Measurements from ENCODE around the gene DNAJB8. TPM values are rescaled to one million over a fixed set of nuclear protein-coding genes. Genes with fewer than 3 reads are reported as not detected.

Gene DNAJB8
- total RNA-seq, 2 donors from 2014 or later = not detected

GRCh38 chr3:128486681-128487537 lies 20.2 kb upstream of the DNAJB8 start:
- DNase-seq (ENCODE audit: low spot score) = peak; percentile 81
- intact Hi-C loops (cut with DNase I) = no loop called here

DNA sequence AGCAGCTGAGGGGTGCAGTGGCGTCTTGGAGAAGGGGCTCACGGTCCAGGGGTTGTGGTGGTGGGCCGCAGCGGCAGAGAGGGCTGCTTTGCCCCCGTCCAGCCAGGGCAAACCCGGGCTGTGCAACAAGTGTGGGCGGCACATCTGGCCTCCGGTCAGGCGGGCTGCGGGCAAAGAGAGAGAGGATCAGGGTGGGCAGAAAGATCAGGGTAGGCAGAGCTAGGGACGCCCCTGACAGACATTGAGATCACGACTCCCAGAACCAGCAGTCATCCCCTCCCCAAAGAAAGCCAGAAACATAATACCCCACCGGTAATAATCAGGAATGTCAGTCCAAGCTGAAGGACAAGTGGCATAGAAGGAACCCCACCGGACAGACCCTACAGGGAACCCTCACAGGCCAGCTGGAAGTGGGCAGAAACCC lies 19.5 kb upstream of the DNAJB8 start:
- intact Hi-C loops (cut with DNase I) = no loop called here
- no peak for DNase-seq (ENCODE audit: low spot score)

- no peak for DNase-seq (ENCODE audit: low spot score)
- intact Hi-C loops (cut with DNase I) = no loop called here
Measured at GRCh38 chr3:128485282-128486204, 18.9 kb upstream of the DNAJB8 start.

- DNase-seq (ENCODE audit: low spot score) = no peak
- intact Hi-C loops (cut with DNase I) = no loop called here
Measured at GRCh38 chr3:128484404-128485281, 18.0 kb upstream of the DNAJB8 start.

GRCh38 chr3:128483657-128484403 lies 17.1 kb upstream of the DNAJB8 start:
- intact Hi-C loops (cut with DNase I) = no loop called here
- DNase-seq (ENCODE audit: low spot score) = peak; percentile 80

DNA sequence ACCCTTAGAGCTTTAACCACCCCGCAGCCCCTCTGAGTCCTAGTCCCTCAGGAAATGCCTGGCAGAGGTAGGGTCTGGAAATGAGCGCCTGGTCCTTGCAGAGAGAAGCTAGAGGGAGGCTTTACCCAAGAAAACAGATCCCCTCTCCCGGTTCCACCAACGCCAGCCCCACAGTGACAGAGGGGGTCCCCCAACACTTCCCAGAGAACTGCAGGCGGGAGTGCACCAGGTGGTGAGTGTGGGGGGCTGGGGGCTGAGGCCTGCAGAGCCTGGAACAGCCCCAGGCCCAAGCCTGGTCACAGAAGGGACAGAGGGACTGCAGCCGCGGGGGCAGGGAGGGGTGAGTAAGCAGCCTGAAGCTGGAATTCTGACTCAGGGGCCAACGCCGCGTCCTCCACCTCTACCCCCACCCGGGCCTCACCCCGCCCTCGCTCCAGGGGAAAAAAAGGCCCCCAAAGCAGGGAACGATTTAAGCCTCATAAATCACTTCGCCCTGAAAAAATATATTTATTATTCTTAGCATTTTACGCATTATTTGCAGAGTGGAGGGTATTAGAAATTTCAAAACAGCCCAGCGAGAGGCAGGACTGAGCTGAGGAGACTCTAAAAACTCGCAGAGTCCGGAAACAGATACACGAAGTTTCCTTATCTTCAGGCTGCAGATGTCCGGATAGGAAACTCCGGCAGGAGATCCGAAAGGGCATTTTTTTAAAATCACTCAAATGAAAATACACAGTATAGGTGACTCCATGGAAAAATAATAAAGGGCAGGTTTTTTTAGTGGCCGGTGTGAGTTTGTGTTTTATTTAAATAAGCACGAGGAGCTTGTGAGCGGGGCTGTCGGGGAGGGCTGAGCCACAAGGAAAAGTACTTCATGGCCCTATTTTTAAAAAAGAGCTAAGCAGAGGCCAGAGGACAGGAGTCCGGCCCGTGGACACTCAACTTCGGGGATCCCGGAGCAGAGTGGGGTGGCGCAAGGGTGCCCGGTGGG lies 16.3 kb upstream of the DNAJB8 start:
- intact Hi-C loops (cut with DNase I) = no loop called here

DNA sequence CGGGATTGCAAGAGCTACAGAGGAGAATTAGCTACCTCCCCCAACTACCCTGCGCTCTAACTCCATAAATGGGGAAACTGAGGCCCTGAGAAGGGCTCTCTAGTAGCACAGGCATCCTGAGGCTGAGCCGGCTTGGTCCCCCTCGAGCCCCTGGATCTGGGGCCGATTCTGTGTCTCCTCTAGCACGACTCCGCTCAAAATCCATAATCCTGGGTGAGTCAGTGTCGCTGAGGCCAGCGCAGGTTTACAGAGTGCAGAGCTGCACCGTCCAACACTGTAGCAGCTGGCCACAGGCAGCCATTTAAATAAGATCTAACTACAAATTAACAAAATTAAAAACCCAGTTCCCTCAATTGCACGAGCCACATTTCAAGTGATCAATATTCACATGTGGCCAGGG lies 15.5 kb upstream of the DNAJB8 start:
- intact Hi-C loops (cut with DNase I) = no loop called here
- DNase-seq (ENCODE audit: low spot score) = no peak

More for the DNA sequence above, 16.3 kb upstream of the DNAJB8 start:
- no peak for DNase-seq (ENCODE audit: low spot score)

DNA sequence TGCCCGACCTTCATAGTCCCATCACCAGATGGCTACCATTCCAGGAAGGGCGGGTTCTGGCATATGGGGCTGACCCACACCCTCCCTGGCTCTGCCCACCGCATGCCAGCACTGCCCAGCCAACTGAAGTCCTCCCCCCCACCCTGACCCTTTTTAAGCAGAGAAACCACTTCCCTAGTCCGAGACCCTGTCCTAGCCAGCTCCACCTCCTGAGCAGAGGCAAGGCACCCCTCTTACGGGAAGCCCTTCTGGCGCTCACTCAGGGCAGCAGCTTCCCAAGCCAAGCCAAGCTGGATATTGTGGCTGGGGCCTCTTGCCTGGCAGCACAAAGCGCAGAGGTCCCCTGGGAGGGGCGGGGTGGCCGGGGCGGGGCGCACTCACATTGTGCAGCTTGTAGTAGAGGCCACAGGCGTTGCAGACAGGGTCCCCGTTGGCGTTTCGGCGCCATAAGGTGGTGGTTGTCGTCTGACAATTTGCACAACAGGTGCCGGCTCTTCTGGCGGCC lies 14.8 kb upstream of the DNAJB8 start:
- intact Hi-C loops (cut with DNase I) = no loop called here
- DNase-seq (ENCODE audit: low spot score) = no peak

GRCh38 chr3:128480717-128481437 lies 14.2 kb upstream of the DNAJB8 start:
- DNase-seq (ENCODE audit: low spot score) = no peak
- intact Hi-C loops (cut with DNase I) = no loop called here

DNA sequence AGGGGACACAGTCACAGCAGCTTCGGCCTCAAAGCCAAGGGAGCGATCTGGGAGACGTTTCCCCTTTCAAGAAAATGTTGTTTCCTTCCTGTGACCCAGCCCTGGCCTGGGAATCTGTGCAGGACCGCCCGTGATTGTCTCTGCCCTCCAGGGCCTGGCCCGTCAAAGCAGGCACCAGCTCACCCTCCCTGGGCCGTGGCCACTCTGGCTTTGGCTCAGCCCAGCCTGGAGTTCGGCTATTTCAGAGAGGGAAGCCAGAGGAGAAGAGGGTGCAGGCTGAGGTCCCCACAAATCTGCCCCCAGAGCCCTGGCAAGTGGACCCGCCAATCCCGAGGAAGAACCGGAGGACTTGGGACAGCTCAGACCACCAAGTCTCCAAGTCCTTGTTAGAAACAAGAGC lies 13.6 kb upstream of the DNAJB8 start:
- intact Hi-C loops (cut with DNase I) = no loop called here
- no peak for DNase-seq (ENCODE audit: low spot score)

DNA sequence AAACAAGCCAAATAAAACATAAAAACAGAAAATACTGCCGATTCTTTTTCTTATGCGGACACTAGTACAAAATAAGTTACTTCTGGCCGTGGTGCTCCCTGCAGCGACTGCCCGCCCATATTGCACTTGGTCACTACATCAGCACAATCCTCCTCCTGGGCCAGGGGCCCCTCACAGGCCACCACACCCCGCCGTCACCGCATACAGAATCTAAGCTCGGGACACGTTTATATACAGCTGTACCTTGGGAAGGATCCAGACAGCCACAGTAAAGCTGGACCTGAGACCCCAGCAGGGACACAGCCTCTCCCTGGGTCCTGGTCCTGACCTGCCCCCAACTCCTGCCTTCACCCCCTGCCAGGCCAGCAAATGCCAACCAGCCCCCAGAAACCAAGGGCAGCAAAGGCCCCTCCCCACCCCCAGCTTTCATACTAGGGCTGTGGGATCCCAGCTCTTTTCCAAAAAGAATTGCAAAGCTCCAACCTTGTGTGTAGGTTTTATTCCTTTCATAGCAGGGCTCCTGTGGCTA lies 12.9 kb upstream of the DNAJB8 start:
- intact Hi-C loops (cut with DNase I) = no loop called here
- no peak for DNase-seq (ENCODE audit: low spot score)

DNA sequence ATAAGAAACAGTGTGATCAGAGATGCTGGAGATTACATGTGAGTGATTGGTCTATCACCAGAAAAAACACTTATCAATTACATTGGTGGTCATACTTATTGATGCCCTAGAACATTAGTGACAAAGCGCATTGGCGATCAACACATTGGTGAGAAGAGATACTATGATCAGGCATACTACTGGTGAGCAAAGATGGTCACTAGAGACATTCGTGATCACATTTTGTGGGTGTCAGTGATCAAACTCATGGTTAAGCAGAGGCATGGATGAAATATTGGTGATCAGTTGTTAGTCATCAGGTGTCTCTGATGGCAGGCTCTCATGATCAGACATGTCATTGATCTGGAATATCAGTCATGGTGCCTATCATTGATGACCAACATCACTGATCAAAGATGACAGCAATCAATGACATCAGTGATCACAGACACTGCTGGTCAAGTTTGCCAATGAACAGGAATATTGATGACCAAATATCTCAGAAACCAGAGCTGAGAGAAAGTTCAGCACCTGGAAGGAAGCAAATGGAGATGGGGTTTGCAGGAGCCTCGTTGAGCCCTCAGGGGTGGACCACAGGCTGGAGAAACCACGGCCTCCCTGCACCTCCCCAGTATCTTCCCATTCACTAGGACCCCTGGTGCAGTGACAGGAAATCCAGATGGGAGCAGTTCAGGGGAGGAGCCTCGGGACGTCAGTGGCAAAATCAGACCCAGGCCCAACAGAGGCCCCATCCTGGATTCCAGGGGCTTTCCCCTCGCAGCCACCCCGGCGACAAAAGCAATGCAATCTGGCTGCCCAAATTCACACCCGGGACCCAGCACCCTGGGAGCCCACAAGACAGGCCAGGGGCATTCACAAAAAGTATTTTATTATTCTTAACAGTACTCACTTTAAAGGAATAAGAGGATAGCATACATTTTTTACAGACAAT lies 12.2 kb upstream of the DNAJB8 start:
- no peak for DNase-seq (ENCODE audit: low spot score)
- intact Hi-C loops (cut with DNase I) = no loop called here

- no peak for DNase-seq (ENCODE audit: low spot score)
- intact Hi-C loops (cut with DNase I) = no loop called here
Measured at GRCh38 chr3:128476659-128477058, 10.0 kb upstream of the DNAJB8 start.

DNA sequence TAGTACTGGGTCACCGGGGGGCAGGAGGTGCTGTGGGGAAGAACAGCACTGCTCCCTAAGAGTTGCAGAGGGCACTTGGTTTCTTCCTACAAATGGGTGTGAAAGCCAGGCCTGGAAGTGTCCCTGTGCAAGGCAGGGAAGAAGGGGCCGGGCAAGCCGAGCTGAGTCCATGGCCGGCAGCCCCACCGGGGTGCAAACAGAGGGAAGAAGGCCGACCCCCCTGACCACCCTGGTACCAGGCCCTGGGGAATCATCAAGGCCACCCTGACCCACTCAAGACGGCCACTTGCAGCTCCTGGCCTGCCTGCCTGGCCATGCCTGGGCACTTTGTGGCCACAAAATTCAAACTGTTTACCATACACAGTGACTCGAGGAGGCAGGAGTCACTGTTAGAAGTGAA lies 8.7 kb upstream of the DNAJB8 start:
- intact Hi-C loops (cut with DNase I) = no loop called here

GRCh38 chr3:128473737-128474136 lies 7.0 kb upstream of the DNAJB8 start:
- intact Hi-C loops (cut with DNase I) = no loop called here
- no peak for DNase-seq (ENCODE audit: low spot score)

More for the DNA sequence above, 8.7 kb upstream of the DNAJB8 start:
- DNase-seq (ENCODE audit: low spot score) = no peak

Measured in posterior vena cava (tissue), 2 donors.